SK-N-SH treated with all-trans-retinoic acid at 6 μM for 48 hours (cell line): ENCODE results near the gene NAMPT.

Source experiments
- ARNTL ChIP-seq: fragments of 450-650 bp; formaldehyde crosslinking; IDR thresholded peaks from 2 replicates; pipeline ENCODE4 v1.5.0; 2020; ENCODE audit warnings: low read depth, mild to moderate bottlenecking, moderate library complexity, borderline replicate concordance
- ESRRG ChIP-seq: fragments of 250-450 bp; sonication (Bioruptor Pico); IDR thresholded peaks from 2 replicates; pipeline ENCODE4 v1.6.1; 2021; ENCODE audit warnings: mild to moderate bottlenecking
- GLIS3 ChIP-seq: fragments of 250-450 bp; sonication (Bioruptor Pico); IDR thresholded peaks from 2 replicates; pipeline ENCODE4 v1.5.0; 2020; ENCODE audit warnings: mild to moderate bottlenecking, moderate library complexity
- ZFP30 ChIP-seq: fragments of 450-650 bp; formaldehyde crosslinking; IDR thresholded peaks from 2 replicates; pipeline ENCODE4 v1.5.0; 2022; ENCODE audit warnings: mild to moderate bottlenecking, moderate library complexity

DNA sequence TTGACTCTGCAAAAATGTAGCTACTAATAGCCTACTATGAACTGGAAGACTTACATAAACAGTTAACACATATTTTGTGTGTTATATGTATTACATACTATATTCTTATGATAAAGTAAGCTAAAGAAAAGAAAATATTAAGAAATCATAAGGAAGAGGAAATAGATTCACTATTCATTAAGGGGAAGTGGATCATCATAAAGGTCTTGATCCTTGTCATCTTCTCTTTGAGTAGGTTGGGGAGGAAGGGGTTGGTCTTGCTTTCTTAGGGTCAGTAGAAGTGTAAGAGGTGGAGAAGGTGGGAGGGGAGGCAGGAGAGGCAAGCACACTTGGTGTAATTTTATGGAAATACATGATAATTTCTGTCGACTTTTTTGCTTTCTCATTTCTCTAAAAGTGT is 81.3 kb downstream of the NAMPT start:
- no peak for TF ChIP-seq ARNTL
- no peak for TF ChIP-seq ZFP30 (CRISPR knock-in tag)
- TF ChIP-seq GLIS3 (CRISPR knock-in tag): no peak
- TF ChIP-seq ESRRG (CRISPR knock-in tag): no peak
